HepG2 (cell line): ENCODE data around the gene DCTN3. TPM values are rescaled to one million over a fixed set of nuclear protein-coding genes. Genes with fewer than 3 reads are reported as not detected.
A peak's percentile ranks its signal among the peaks of the same experiment; 100 is the strongest.

Experiments
- CENPT ChIP-seq: sonication (generic); formaldehyde crosslinking; IDR thresholded peaks from 2 replicates; pipeline ENCODE4 v1.8.0; 2022; ENCODE audit warnings: low read depth, mild to moderate bottlenecking, moderate library complexity, missing genetic modification reagents
- ELF3 ChIP-seq: IDR thresholded peaks from 2 replicates; pipeline ENCODE4 v1.6.1; 2016; ENCODE audit warnings: missing genetic modification reagents, missing compliant biosample characterization
- HOXA5 ChIP-seq: sonication (generic); formaldehyde crosslinking; IDR thresholded peaks from 2 replicates; pipeline ENCODE4 v1.4.0; 2020; ENCODE audit warnings: missing genetic modification reagents
- KAT8 ChIP-seq: IDR thresholded peaks from 2 replicates; pipeline ENCODE4 v1.6.1; 2016; ENCODE audit warnings: missing genetic modification reagents, missing compliant biosample characterization
- PITX1 ChIP-seq: sonication (generic); formaldehyde crosslinking; IDR thresholded peaks from 2 replicates; pipeline ENCODE4 v1.5.1; 2020; ENCODE audit warnings: mild to moderate bottlenecking, missing genetic modification reagents
- POLR2G ChIP-seq: fragments of 200-400 bp; formaldehyde crosslinking; IDR thresholded peaks from 2 replicates; pipeline ENCODE4 v1.6.1; 2018; ENCODE audit warnings: mild to moderate bottlenecking, low read depth, low read length, moderate library complexity
- RAD51 ChIP-seq: fragments of 450-650 bp; IDR thresholded peaks from 2 replicates; pipeline ENCODE4 v1.6.1; 2016; ENCODE audit warnings: borderline replicate concordance
- SIN3A ChIP-seq: IDR thresholded peaks from 2 replicates; pipeline ENCODE4 v1.6.1; 2011; ENCODE audit warnings: low read depth, mild to moderate bottlenecking, control low read depth, low read length, borderline replicate concordance
- SRF ChIP-seq: IDR thresholded peaks from 2 replicates; pipeline ENCODE4 v1.6.1; 2011; ENCODE audit warnings: mild to moderate bottlenecking, low read depth, low read length, moderate library complexity
- TFDP2 ChIP-seq: sonication (generic); formaldehyde crosslinking; IDR thresholded peaks from 2 replicates; pipeline ENCODE4 v1.4.0; 2020; ENCODE audit warnings: missing genetic modification reagents
- ZBTB3 ChIP-seq: sonication (generic); formaldehyde crosslinking; IDR thresholded peaks from 2 replicates; pipeline ENCODE4 v1.4.0; 2020; ENCODE audit warnings: low read depth, mild to moderate bottlenecking, moderate library complexity, missing genetic modification reagents, borderline replicate concordance
- ZIK1 ChIP-seq: sonication (generic); formaldehyde crosslinking; IDR thresholded peaks from 2 replicates; pipeline ENCODE4 v1.5.0; 2020; ENCODE audit warnings: mild to moderate bottlenecking, low read depth, missing genetic modification reagents, borderline replicate concordance
- ZNF574 ChIP-seq: sonication (generic); formaldehyde crosslinking; IDR thresholded peaks from 2 replicates; pipeline ENCODE4 v1.4.0; 2020; ENCODE audit warnings: missing genetic modification reagents
- ZNF674 ChIP-seq: sonication (generic); formaldehyde crosslinking; IDR thresholded peaks from 2 replicates; pipeline ENCODE4 v1.5.0; 2020; ENCODE audit warnings: low read depth, mild to moderate bottlenecking, missing genetic modification reagents
- ZNF737 ChIP-seq: sonication (generic); formaldehyde crosslinking; IDR thresholded peaks from 2 replicates; pipeline ENCODE4 v1.5.0; 2020; ENCODE audit warnings: missing genetic modification reagents, mild to moderate bottlenecking, borderline replicate concordance
- ZNF749 ChIP-seq: sonication (generic); formaldehyde crosslinking; IDR thresholded peaks from 2 replicates; pipeline ENCODE4 v1.8.0; 2022; ENCODE audit warnings: mild to moderate bottlenecking, missing genetic modification reagents, moderate library complexity, borderline replicate concordance
- ZNF883 ChIP-seq: sonication (generic); formaldehyde crosslinking; IDR thresholded peaks from 2 replicates; pipeline ENCODE4 v1.5.1; 2020; ENCODE audit warnings: mild to moderate bottlenecking, missing genetic modification reagents; ENCODE audit errors: not compliant biosample characterization
- polyA plus RNA-seq, 8 experiments: library from polyadenylated mRNA; depleted of rRNA in 3 of 8; stranded (reverse) in 7 of 8; unstranded in 1 of 8; fragments of >200 nt; fragmentation: Illumina TruSeq in 4 of 8; extraction: Trizol in 4 of 8; gene quantifications; 2 replicates each; pipeline versions ENCODE4 v1.2.1 to v1.2.3, GENCODE V29; 2011 to 2016; ENCODE audit warnings: low read depth in 4 of 8, missing spikeins in 1 of 8, mixed read lengths in 1 of 8; ENCODE audit not compliant: insufficient read depth in 1 of 8
- total RNA-seq, 5 experiments: library from RNA; depleted of rRNA; stranded (reverse); fragments of >200 nt; fragmentation: Illumina TruSeq; extraction: Trizol; gene quantifications; 2 replicates each; pipeline ENCODE4 v1.2.3, GENCODE V29; 2016; ENCODE audit warnings: low read depth in 1 of 5
- TF ChIP-seq, protein P1 (sequence below), 2 experiments: sonication (generic) in 1 of 2; formaldehyde crosslinking in 1 of 2; IDR thresholded peaks; 2 replicates each; pipeline versions ENCODE4 v1.4.0 to v1.6.1; 2018 to 2020; ENCODE audit warnings: missing genetic modification reagents in 2 of 2, borderline replicate concordance in 1 of 2, low read depth in 1 of 2, mild to moderate bottlenecking in 1 of 2, missing biosample characterization in 1 of 2
- TF ChIP-seq, protein P2 (sequence below): IDR thresholded peaks from 2 replicates; pipeline ENCODE4 v1.6.1; 2016; ENCODE audit warnings: missing compliant biosample characterization, missing genetic modification reagents, borderline replicate concordance

Gene DCTN3
- total and polyA plus RNA-seq, 2 of the 13 experiments (the other 11 are each of a cell fraction or from before 2014, with no cell fraction given): 27.4 to 34.5 TPM

GRCh38 chr9:34611811-34612787 is 8.2 kb downstream of the DCTN3 start, which contains the start of gene RPP25L (continued):
- TF ChIP-seq, protein P1, sequence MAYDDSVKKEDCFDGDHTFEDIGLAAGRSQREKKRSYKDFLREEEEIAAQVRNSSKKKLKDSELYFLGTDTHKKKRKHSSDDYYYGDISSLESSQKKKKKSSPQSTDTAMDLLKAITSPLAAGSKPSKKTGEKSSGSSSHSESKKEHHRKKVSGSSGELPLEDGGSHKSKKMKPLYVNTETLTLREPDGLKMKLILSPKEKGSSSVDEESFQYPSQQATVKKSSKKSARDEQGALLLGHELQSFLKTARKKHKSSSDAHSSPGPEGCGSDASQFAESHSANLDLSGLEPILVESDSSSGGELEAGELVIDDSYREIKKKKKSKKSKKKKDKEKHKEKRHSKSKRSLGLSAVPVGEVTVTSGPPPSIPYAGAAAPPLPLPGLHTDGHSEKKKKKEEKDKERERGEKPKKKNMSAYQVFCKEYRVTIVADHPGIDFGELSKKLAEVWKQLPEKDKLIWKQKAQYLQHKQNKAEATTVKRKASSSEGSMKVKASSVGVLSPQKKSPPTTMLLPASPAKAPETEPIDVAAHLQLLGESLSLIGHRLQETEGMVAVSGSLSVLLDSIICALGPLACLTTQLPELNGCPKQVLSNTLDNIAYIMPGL (CRISPR knock-in tag; IDR thresholded peaks at IDR 0.05; ENCODE audit: borderline replicate concordance in 1 of 2, low read depth in 1 of 2): peak; percentile 55 to 66; a peak in 3 of 4 replicates
- TF ChIP-seq ZNF737: no peak
- TF ChIP-seq RAD51: no peak
- TF ChIP-seq ZNF674 (CRISPR knock-in tag): no peak
- peak; percentile 47; the same call in 1 of the 2 replicates for TF ChIP-seq ELF3 (CRISPR knock-in tag)
- no peak for TF ChIP-seq CENPT
- TF ChIP-seq ZNF883 (CRISPR knock-in tag): no peak
- TF ChIP-seq PITX1 (CRISPR knock-in tag): 0 out of 2 replicates have a peak, but pooled peaks have one; percentile 21
- 0 out of 2 replicates have a peak, but pooled peaks have one; percentile 2 for TF ChIP-seq TFDP2 (CRISPR knock-in tag)
- peak; percentile 88 for TF ChIP-seq ZNF574
- no peak for TF ChIP-seq ZIK1 (CRISPR knock-in tag)
- TF ChIP-seq ZBTB3: peak; percentile 60; the same call in 1 of the 2 replicates
- TF ChIP-seq, protein P2, sequence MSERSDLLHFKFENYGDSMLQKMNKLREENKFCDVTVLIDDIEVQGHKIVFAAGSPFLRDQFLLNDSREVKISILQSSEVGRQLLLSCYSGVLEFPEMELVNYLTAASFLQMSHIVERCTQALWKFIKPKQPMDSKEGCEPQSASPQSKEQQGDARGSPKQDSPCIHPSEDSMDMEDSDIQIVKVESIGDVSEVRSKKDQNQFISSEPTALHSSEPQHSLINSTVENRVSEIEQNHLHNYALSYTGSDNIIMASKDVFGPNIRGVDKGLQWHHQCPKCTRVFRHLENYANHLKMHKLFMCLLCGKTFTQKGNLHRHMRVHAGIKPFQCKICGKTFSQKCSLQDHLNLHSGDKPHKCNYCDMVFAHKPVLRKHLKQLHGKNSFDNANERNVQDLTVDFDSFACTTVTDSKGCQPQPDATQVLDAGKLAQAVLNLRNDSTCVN: peak; percentile 49
- peak; percentile 54; the same call in 1 of the 2 replicates for TF ChIP-seq KAT8 (CRISPR knock-in tag)
- TF ChIP-seq POLR2G: peak; percentile 97
- no peak for TF ChIP-seq HOXA5 (CRISPR knock-in tag)
- TF ChIP-seq SRF: no peak
- TF ChIP-seq ZNF749 (CRISPR knock-in tag): peak; percentile 85; the same call in 1 of the 2 replicates
- TF ChIP-seq SIN3A: peak; percentile 35; the same call in 1 of the 2 replicates
